ENCODE results near the gene TBX15.

TBX15 gene

DNA sequence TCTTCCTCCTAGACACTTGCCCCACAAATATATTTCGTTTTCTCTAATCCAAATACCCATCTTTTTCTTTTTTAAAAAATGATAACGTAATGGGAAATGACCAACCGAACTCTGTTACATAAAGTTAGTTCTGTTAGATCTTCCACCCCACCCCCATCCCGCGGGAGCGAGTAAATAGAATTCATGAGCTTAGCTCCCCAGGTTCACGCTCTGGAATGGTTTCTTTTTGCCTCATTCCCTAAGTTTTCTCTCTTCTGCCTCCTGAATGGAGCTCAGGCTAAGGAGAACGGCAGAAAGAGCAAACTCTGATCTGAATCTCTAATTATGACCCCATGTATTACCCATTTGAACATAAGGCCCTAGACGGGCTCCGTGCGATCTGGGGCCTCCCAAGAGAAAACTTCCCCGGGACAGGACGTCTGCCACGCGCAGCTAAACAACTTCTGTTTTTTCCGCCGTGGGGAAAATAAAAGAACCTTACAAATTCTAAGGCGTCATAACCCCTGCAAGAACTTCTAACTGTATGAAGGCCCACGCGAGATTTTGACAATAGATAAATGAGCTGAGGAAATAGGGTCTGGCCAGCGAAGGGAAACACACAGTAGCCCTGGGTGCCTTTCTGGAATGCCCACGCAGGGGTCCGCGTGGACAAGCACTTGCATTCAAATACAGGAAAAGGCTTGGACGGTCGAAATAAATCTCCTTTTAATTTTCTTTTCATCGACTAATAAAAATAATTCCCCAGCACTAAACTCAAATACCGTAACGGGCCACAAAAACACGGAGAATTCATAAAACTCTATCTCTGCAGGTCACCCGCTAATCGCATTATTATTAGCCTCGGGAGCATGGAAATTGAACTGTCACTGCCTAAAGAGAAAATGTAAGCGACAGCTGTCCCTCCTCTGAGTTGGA lies 2.2 kb downstream of the TBX15 start:
- in situ Hi-C loops (cut with MboI; ENCODE audit: low sequenced_read_pairs): no loop called here

DNA sequence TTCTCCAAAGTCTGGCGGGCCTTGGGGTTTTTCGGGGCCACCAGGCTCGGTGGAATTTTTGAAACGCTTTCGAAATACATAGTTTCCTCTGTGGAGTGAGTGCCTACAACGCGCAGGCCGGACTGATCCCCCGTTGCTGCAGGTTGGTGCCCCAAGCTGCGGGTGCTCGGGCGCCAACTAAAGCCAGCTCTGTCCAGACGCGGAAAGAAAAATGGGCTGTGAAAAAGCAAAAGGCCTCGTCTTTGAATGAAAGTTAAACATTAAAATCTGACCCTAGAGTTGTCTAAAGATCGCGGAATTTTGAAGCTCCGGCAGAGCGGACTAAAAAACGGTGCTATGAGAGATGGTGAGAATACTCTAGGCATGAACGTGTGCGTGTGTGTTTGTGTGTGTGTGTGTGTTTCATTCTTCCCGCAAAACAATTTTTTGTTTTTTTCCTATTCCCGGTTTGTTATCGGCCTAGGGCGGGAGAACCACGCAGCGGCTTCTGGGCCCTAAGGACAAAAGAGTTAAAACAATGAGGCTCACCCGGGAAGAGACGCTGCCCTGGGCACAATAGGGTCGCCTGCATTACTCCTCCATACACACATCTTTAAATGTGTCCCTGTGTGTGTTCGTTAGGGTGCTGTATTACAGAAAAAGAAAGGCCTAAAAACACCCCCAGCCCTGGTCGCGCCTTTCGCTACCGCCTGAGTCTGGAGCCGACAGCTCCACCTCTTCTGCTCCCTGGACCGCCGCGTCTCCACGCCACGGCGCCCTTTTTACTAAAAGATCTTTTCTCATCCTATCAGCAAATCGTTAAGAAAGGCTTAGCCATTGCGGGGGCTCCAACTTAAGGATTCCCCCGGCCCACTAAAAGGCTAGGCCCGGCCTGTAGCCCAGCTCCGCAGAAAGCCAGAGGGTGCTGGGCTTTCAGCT lies 3.2 kb downstream of the TBX15 start:
- in situ Hi-C loops (cut with MboI; ENCODE audit: low sequenced_read_pairs): no loop called here

DNA sequence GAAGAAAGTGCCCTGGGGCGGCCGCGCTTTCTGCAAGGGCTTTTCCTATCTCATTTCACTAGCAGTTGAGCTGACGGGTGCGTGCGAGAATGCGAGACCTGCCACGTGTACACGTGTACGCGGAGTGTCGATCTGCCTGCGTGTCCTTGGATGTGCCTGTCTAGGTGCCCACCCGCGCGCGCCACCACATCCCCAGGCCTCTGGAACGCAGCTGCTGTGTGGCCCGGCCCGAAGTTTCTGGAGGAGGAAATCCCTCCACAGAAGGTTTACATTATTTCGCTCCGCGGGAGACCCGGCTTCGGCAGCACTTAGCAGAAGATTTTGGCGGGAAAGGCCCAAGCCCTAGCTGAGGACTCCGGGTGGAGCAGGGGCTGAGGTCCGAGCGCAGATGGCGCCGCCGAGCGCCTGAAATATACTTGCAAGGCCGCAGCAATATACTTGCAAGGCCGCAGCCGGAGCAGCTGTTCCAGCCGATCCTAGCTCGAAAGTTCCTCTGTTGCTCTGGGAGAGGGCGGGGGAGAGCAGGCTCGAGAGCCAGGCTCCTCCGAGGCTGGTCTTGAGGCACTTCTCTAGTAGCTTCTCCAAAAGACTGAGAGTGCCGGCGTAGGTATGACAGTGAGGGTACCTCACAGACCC lies 3.9 kb downstream of the TBX15 start:
- in situ Hi-C loops (cut with MboI; ENCODE audit: low sequenced_read_pairs): no loop called here

DNA sequence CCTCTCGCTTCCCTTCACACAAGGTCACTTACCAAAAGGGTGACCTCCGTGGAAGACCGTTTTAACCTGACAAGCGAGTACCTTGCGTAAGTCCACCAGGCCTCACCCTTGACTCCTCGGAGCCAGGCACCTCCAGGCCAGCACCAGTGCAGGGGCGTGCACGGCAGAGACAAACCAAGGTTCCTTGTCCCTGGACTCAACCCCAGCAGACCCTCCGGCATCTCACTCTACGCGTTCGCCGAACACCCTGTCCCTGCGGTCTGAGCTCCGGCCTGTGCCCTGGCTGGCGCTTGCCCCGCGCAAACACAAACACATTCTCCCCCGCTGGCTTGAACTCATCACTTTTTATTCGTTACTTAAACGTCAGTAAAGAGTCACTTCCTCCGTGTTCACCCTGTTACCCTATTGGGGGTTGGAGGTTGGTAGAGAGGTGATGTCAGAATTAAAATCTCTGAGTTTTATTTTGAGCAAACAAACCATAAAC lies 4.5 kb downstream of the TBX15 start:
- in situ Hi-C loops (cut with MboI; ENCODE audit: low sequenced_read_pairs): no loop called here

DNA sequence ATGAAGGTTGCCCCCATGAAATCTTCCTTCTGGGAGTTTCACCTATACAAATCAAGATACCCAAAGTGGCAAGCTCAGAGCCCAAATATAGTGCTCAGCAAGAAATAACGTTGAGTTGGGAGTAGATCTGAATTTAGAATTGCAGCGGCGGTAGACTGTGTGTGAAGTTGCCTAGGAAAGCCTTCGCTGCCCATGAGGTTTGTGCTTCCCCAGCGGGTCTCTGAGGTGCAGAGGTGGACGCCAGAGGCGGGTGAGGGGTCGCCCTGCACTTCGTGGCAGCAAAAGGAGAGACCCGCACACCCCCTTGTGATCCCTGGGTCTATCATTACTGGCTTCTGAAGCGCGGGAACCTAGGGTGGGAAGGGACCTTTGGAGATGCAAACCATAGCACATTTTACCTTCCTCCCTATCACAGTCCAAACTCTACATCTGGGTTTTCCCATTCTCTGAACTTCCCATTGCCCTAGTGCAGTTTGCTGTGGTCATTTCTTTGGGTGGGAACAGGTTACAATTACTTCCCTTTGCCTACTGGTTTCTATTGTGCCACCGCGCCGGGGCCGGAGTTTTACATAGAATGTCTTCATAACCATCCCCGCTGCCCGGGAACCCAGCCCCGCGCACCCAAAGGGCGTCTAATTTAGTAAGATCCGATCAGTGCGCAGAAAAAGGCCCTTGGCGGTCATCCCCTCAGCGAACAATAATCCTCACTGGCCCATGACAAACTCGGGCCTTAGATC lies 5.2 kb downstream of the TBX15 start:
- in situ Hi-C loops (cut with MboI; ENCODE audit: low sequenced_read_pairs): no loop called here

DNA sequence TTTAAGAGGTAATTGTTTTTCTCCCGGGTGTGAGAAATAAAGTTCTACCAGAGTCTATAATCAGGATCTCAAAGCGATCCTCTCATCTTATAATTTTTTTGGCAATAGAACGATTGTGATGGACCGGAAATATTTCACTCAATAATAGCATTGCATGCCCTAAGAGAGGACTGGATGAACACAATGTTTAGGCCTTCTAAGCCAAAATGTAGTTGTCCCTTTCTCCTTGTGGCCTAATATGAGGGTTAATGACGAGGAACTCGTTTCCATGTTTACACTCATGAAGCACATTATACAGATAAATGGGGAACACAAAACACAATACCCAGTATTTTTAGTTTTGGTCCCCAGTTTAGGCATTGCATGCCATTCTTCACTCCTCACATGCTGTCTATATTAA lies 5.9 kb downstream of the TBX15 start:
- in situ Hi-C loops (cut with MboI; ENCODE audit: low sequenced_read_pairs): no loop called here

DNA sequence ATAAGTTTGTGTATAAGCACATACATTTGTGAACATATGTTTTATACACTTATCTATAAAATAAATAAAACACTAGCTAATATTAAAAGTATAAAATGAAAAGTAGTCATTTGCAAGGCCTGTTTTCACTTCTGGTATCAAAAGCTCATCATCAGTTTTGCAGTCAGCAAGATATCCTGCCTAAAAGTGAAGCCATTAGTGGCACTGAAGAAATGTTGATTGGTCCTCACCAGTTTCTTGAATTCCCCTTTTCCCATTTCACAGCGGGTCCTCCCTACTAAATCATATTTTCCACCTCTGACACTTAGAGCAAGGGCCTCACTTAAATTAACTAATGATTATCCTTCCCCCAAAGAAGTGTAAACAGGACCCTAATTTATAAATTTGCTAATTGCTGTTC lies 6.7 kb downstream of the TBX15 start:
- in situ Hi-C loops (cut with MboI; ENCODE audit: low sequenced_read_pairs): no loop called here

DNA sequence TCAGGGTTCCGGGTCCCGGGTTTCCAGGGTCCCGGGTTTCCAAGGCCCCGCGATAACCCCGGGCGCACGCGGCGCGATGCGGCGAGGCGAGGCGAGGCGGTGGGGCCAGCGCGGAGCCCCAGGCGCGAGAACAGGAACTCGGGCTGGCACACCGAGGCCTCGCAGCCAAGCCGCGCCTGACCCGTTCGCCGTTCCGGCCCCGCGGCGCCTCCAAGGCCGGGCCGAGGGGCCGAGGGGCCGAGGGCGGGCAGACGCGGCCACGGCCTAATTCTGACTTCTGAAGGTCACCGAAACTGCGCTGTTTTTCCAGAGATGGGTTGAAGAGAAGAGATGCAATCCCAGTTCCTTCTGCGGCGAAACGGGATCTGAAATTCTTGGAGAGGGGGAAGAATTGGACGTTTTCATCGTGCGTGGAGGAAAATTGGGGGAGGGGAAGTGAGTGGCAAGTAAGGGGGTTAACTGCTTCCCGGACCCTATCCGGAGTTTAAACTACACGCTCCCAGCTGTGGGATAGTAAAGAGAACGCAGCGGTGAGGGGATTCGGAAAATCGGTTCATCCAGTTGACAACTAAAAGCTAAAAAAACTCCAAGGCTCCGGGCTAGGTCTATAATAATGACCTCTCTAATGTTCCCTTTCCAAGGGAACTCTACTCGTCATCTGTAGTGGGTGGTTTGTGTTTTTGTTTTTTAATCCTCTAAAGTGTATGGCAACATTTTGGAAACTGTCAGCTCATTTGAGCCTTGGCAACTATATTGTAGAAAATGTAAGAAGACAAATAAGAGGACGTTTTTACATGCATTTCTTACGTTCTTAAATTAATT lies 8.2 kb downstream of the TBX15 start:
- in situ Hi-C loops (cut with MboI; ENCODE audit: low sequenced_read_pairs): no loop called here

DNA sequence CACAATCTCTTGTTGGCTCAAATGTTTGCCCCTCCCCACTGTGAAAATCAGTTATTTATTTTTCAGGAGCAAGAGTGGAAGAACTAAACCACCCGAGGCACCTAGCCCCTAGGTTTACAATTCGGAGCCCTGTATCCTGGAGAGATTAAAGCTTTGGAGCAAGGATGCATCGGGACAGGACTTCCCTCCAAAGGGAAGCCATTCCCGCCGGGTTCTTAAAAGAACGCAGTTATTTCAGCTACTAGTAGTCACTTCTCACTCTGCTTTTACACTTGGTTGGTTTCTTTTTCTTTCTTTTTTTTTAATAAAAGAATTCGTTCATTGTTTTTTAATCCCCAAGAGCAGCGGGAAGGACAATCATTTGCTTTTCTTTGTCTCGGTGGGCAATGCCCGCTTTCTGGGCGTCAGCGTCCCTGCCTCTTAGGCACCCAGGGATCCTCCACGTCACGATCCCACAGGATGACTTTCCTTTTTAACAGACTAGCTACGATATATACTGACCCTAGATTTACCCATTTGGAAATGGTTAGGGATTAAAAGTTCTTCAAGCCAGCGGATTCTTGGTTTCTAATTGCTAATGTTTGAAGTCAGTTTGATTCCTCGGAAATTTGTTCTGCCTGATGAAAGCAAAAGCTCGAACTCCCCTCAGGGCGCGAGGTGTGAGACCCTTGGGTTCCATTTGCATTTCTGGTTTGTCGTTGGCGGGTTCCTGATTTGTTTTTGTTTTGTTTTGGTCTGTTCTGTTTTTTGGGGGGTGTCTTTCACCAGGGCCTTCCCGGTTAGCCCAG lies 9.0 kb downstream of the TBX15 start:
- in situ Hi-C loops (cut with MboI; ENCODE audit: low sequenced_read_pairs): no loop called here

DNA sequence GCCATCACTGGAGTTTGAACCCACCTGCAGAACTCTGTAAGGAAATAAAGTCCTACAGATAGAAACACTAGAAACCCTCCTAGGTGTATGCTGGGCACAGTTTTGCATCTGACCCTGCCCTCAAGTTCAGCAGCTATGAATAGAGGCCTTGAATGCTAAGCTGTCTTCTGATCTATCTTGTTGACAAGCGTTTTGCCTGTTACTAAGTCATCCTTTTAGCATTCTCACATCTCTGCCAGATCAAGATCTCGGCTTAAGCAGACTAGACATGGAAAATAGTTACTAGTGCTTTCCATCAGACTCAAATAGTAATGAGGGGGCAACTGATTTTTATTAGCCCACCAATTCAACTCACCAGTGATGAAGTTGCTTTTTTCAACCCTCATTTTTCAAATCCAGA lies 10.5 kb downstream of the TBX15 start:
- in situ Hi-C loops (cut with MboI; ENCODE audit: low sequenced_read_pairs): no loop called here

DNA sequence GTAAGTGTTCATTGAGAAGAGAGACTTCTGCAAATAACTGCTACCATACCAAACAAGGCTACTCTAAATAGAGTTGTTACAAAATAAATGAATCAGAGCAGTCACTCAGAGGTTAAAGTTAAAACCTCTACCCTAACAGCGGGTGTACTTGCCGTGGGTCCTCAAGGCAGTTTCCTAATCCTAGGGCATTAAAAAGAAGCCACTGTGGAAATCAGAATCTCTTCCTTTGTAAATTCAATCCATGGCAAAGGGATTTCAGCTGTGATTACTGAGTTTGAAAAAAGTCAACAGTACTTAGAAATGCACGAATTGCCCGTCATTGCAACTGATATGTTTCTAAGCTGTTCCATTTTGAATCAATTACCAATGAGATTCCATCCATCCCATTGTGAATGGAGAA lies 13.5 kb downstream of the TBX15 start:
- in situ Hi-C loops (cut with MboI; ENCODE audit: low sequenced_read_pairs): no loop called here

DNA sequence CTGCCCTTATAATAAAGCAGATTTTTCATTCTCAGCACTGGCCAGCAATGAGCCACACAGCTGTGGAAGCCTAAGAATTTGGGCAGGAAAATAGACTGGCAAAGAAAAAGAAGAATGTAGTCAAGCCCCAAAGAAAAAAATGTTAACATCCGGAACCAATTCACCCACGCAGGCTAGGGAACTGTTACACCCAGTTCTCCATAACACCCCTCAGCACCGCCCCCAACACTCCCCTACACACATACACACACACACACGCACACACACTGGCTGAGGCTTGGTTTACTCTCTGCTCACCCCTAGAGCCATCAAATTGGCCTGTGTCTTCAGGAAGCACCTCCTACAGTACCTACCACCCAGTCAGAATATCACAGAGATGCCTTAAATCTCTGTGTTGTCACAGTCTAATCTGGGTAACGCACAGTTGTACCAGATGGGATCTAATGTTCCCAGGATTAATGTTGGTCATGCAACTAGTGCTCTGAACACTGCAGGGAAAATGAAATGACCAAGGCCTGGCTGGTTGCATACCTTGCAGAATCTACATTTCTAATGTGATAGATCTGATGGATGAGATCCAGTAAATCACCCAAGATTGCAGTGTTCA lies 14.5 kb downstream of the TBX15 start:
- in situ Hi-C loops (cut with MboI; ENCODE audit: low sequenced_read_pairs): no loop called here

DNA sequence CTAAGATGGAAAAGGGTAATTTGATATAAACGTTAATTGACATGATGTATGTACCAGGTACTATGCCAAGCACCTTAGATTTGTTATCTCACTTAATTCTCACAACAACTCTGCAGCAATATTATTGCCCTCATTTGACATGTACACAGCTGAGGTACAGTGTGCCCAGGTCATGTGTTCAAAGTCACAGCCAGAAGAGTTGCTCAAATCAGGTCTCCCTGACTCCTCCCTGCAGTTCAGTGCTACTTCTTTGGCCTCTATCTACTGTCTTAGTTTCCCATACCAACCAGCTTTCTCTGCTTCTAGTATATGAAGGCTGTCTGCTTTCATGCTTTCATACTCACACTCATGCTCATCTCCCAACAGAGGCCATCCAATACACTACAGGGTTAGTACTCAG lies 15.1 kb downstream of the TBX15 start:
- in situ Hi-C loops (cut with MboI; ENCODE audit: low sequenced_read_pairs): no loop called here

DNA sequence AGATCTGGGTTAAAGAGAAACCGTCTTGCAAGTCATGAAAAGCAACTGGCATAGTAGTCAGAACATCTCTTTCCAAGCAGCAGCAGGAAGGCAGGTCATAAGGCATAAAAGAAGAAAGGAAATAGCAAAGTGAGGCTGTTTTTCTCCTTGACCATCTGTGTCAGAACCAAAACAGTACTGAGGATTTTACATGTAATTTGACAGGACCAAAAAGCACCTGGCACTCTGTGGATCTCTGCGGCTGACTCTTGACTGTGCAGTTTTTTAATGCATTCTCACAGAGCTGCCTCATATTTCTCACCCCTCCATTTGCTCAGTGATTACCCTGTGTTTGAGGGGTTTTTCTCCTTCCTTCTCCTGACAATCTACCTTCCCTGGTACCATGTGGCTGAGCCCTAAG lies 17.7 kb downstream of the TBX15 start:
- in situ Hi-C loops (cut with MboI; ENCODE audit: low sequenced_read_pairs): no loop called here

DNA sequence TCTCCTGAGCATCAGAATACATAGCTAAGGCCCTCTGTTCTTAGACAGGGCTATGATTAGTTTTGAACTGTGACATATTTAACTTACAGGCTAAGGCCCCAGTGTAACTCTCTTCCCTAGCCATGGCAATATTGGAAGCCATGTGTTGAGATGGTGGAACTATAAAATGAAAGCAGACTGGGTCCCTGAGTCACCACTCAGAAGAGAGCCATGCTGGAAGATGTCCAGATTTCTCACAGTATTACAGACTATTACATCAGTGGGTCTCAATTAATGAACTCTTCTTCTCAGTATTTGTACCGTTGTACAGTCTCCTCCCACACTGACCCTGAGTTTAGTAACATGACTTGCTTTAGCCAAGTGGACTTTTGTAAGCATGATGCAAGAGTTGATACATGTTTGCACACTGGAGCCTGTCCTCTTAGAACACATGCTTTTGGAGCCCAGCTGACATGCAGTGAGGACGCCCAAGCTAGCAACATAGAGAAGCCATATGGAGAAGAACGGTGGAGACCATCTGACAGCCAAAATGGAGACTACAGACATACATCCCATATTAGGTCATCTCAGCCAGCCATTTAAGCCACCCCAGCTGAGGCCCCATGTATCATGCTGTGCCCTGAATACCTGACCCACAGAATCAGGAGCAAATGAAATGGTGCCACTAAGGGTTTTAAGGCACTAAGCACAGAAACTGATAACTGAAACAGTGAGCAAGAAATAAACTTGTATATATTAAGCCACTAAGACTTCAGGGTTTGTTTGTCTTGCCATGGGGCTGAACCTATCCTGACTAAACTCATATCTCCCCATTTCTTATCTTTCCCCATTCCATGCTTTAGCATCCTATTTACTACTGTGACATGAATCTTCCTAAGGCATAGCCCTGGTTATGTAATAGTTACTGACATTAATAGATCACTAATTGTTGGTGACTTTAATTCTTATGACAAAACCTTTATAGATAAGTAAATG lies 24.4 kb downstream of the TBX15 start:
- in situ Hi-C loops (cut with MboI; ENCODE audit: low sequenced_read_pairs): no loop called here

DNA sequence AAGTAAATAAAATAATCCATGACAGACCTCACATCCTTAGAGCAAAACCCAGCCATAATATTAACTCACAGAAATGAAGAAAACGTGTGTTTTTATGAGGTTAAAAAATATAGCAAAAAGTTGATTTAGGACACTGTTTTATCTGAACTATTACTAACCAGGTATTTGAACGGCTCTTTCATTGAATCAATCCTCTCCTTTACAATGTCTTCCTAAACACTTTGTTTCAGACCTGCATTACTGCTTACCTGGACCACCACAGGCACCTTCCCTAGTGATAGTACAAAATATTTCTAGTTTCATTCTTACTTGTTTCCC lies 25.0 kb downstream of the TBX15 start:
- in situ Hi-C loops (cut with MboI; ENCODE audit: low sequenced_read_pairs): no loop called here

DNA sequence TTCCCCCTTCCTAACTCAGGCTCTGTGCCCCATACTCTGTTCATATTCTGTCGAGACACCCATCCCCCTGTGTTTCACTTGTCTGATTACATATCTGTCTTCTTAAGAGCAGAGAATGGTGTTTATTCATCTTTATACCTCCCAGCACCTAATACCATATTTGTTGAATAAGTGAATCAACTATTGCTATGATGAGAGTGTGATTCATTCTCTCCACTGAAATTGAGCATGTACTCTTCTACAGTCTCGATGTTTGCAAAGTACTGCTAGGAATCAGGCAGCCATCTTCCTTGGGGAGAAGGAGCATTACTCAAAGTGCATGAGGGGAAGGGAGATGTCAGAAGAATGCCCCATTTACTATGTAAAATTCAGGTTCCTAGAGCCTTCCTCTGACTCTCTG lies 27.0 kb downstream of the TBX15 start:
- in situ Hi-C loops (cut with MboI; ENCODE audit: low sequenced_read_pairs): no loop called here
